Measurements from ENCODE around the gene NACC2. TPM values are rescaled to one million over a fixed set of nuclear protein-coding genes. Genes with fewer than 3 reads are reported as not detected.
"Not testable (repeated sequence)": the region's sequence is repeated elsewhere in the genome, so short reads cannot be mapped to it uniquely, and the experiment has no call there.

NACC2 gene
- total and polyA plus RNA-seq, 8 donors = 3.6 to 29.5 (median 5.5) TPM

GRCh38 chr9:135971111-135971766, 123.8 kb downstream of the NACC2 start:
- Histone ChIP-seq H3K27me3 (no peaks in the 10 kb centered on the region), H3K27ac (no peak overlapping the region), H3K9me3 (no peaks in the 10 kb centered on the region), H3K36me3 (no peaks in the 10 kb centered on the region), H3K4me3 (no peak overlapping the region), H3K4me1 (peaks cover 0 to 42% of the 10 kb centered on the region in 2 donors)
- intact Hi-C loops (cut with DNase I) = loop anchor here in 1 of 2 donors (10.0 kb wide), 1 partner anchor 154 kb away; no protein-coding TSS in a partner anchor
- TF ChIP-seq, protein P1, sequence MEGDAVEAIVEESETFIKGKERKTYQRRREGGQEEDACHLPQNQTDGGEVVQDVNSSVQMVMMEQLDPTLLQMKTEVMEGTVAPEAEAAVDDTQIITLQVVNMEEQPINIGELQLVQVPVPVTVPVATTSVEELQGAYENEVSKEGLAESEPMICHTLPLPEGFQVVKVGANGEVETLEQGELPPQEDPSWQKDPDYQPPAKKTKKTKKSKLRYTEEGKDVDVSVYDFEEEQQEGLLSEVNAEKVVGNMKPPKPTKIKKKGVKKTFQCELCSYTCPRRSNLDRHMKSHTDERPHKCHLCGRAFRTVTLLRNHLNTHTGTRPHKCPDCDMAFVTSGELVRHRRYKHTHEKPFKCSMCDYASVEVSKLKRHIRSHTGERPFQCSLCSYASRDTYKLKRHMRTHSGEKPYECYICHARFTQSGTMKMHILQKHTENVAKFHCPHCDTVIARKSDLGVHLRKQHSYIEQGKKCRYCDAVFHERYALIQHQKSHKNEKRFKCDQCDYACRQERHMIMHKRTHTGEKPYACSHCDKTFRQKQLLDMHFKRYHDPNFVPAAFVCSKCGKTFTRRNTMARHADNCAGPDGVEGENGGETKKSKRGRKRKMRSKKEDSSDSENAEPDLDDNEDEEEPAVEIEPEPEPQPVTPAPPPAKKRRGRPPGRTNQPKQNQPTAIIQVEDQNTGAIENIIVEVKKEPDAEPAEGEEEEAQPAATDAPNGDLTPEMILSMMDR (IDR thresholded peaks at IDR 0.05) = no peak
- no peak for DNase-seq
- ATAC-seq = no peak

- TF ChIP-seq, protein P1 (IDR thresholded peaks at IDR 0.05) = no peak
- peaks cover 0 to 42% of the 10 kb centered on the region in 2 donors for H3K4me1 ChIP-seq
- H3K27ac ChIP-seq = peak overlapping the region in 1 of 2 donors; percentile 58
- H3K36me3 ChIP-seq = no peaks in the 10 kb centered on the region
- intact Hi-C loops (cut with DNase I) = loop anchor here in 1 of 2 donors (10.0 kb wide), 1 partner anchor 155 kb away; no protein-coding TSS in a partner anchor
- no peak for DNase-seq
- no peak for ATAC-seq
- no peak overlapping the region for H3K4me3 ChIP-seq
- H3K9me3 ChIP-seq = no peaks in the 10 kb centered on the region
- no peaks in the 10 kb centered on the region for H3K27me3 ChIP-seq
These were observed 124.8 kb downstream of the NACC2 start for GRCh38 chr9:135970128-135970815.

GRCh38 chr9:135969064-135969683, 125.9 kb downstream of the NACC2 start:
- TF ChIP-seq, protein P1 (IDR thresholded peaks at IDR 0.05) = no peak
- ATAC-seq (no peak), DNase-seq (no peak)
- Histone ChIP-seq H3K4me1 (peaks cover 0 to 42% of the 10 kb centered on the region in 2 donors), H3K36me3 (no peaks in the 10 kb centered on the region), H3K27me3 (no peaks in the 10 kb centered on the region), H3K9me3 (no peaks in the 10 kb centered on the region), H3K4me3 (no peak overlapping the region), H3K27ac (peak overlapping the region in 1 of 2 donors; percentile 58)
- intact Hi-C loops (cut with DNase I) = loop anchor here in 1 of 2 donors (5.0 kb wide), 1 partner anchor 153 kb away; no protein-coding TSS in a partner anchor

DNA sequence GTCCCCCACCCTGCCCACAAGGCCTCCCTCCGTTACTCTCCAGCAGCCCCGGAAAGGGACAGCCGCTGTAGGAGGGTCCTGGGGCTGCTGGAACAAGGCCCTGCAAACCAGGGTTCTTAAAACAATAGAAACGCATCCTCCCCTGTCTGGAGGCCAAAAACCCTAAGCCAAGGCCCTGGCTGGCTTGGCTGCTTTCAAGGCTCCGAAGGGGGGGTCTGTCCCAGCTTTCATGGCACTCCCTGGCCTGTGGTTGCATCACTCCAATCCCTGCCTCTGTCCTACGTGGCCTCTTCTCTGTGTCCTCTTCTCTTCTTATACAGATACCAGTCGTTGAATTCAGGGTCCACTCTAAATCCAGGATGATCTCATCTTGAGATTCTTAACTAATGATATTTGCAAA, 126.5 kb downstream of the NACC2 start:
- Histone ChIP-seq H3K36me3 (no peaks in the 10 kb centered on the region), H3K27ac (peak overlapping the region in 1 of 2 donors; percentile 58), H3K27me3 (no peaks in the 10 kb centered on the region), H3K4me1 (peaks cover 0 to 37% of the 10 kb centered on the region in 2 donors), H3K9me3 (no peaks in the 10 kb centered on the region), H3K4me3 (no peak overlapping the region)
- intact Hi-C loops (cut with DNase I) = loop anchor here in 1 of 2 donors (5.0 kb wide), 1 partner anchor 154 kb away; no protein-coding TSS in a partner anchor
- TF ChIP-seq, protein P1 (IDR thresholded peaks at IDR 0.05) = no peak
- DNase-seq (no peak), ATAC-seq (no peak)

- Histone ChIP-seq H3K4me3 (no peak overlapping the region), H3K9me3 (no peaks in the 10 kb centered on the region), H3K27ac (no peak overlapping the region), H3K36me3 (no peaks in the 10 kb centered on the region), H3K4me1 (peaks cover 0 to 32% of the 10 kb centered on the region in 2 donors), H3K27me3 (no peaks in the 10 kb centered on the region)
- TF ChIP-seq, protein P1 (IDR thresholded peaks at IDR 0.05) = no peak
- intact Hi-C loops (cut with DNase I) = loop anchor here in 1 of 2 donors (5.0 kb wide), 1 partner anchor 154 kb away; no protein-coding TSS in a partner anchor
- ATAC-seq (no peak), DNase-seq (no peak)
These were observed 127.0 kb downstream of the NACC2 start for GRCh38 chr9:135968083-135968476.

DNA sequence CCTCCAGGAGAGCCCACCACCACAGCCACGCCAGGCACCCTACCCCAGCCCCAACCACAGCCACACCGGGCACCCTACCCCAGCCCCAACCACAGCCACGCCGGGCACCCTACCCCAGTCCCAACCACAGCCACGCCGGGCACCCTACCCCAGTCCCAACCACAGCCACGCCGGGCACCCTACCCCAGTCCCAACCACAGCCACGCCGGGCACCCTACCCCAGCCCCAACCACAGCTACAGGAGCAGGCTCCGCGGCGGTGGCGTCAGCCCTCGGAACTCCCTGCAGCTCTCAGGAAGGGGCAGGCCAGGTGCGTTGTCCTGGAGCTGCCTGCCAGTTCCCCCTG, 128.2 kb downstream of the NACC2 start:
- H3K4me1 ChIP-seq = peaks cover 0 to 35% of the 10 kb centered on the region in 2 donors
- H3K9me3 ChIP-seq, DNase-seq, H3K4me3 ChIP-seq, ATAC-seq, H3K27me3 ChIP-seq, H3K36me3 ChIP-seq, H3K27ac ChIP-seq: not testable (repeated sequence)
- intact Hi-C loops (cut with DNase I) = loop anchor here in 1 of 2 donors (5.0 kb wide), 1 partner anchor 155 kb away; no protein-coding TSS in a partner anchor

Measured in left lung (tissue), 10 donors.